ENCODE data around the gene CYREN. TPM values are rescaled to one million over a fixed set of nuclear protein-coding genes. Genes with fewer than 3 reads are reported as not detected.
"Not testable (repeated sequence)": the region's sequence is repeated elsewhere in the genome, so short reads cannot be mapped to it uniquely, and the experiment has no call there.

The CYREN gene
- total and polyA plus RNA-seq, 9 of the 15 experiments (the other 6 are each of a cell fraction or from before 2014, with no cell fraction given), result 13.9 to 108 (median 88.8) TPM

- H3K27ac ChIP-seq (ENCODE audit: extremely low read depth, low read depth, low read length); BruUV-seq (replicated peaks); in situ Hi-C loops (cut with MboI): not testable (repeated sequence)
Measured at GRCh38 chr7:135124631-135125030, 45.9 kb downstream of the CYREN start.

DNA sequence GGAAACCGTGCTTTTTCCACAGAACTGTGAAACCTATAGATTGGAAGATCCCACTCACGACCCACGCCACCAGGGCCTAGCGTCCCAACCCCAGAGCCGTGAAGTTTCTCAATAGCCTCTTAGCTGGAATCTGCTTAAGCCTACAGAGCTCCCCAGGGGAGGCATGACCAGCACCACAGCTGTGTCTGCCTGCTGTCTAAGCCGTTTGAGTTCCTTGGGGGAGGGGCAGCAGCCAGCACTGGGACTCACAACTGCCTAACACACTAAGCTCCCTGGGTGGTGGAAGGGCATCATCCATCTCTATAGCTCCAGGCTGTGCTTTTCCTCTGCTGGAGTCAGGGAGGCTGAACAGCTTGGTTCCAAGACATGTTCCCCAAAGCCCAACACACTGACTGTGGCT lies 48.6 kb downstream of the CYREN start:
- Histone ChIP-seq H3K9me3 (replicated peaks; ENCODE audit: control insufficient read depth, insufficient read depth, low read depth, low read length) (no peaks in the 10 kb centered on the region), H3K27ac (ENCODE audit: extremely low read depth, low read depth, low read length) (no peak overlapping the region), H3K4me3 (no peak overlapping the region), H4K20me1 (replicated peaks; ENCODE audit: control insufficient read depth, insufficient read depth, low read length) (no peaks in the 10 kb centered on the region), H3K79me2 (ENCODE audit: control insufficient read depth, insufficient read depth, low read length) (no peaks in the 10 kb centered on the region), H3K9me1 (ENCODE audit: control insufficient read depth, insufficient read depth, low read length) (no peaks in the 10 kb centered on the region), H3K36me3 (ENCODE audit: control insufficient read depth, insufficient read depth, low read length) (no peaks in the 10 kb centered on the region), H2AFZ (ENCODE audit: low read depth, low read length) (peak overlapping the region; percentile 16), H3K9ac (ENCODE audit: insufficient read depth in 1 of 2, low read depth in 2 of 2, low read length in 2 of 2) (no peak overlapping the region), H3K27me3 (ENCODE audit: control insufficient read depth in 2 of 2, insufficient read depth in 2 of 2, low read length in 2 of 2) (peaks cover 2 to 10% of the 10 kb centered on the region in 2 experiments; a peak in 1 of 5 replicates), H3K4me2 (ENCODE audit: insufficient read depth, low read length) (peak overlapping the region; percentile 6; the same call in 1 of the 2 replicates), H3K4me1 (replicated peaks in 1 of 2; ENCODE audit: control insufficient read depth in 2 of 2, insufficient read depth in 2 of 2, low read length in 2 of 2) (no peaks in the 10 kb centered on the region)
- TF ChIP-seq PTBP1 (IDR thresholded peaks at IDR 0.05; ENCODE audit: low read depth, low read length) (no peak), ZNF75A (CRISPR knock-in tag; IDR thresholded peaks at IDR 0.05) (no peak), CBX2 (IDR thresholded peaks at IDR 0.05; ENCODE audit: insufficient read depth, low read length, poor library complexity, severe bottlenecking) (no peak), SP2 (IDR thresholded peaks at IDR 0.05; ENCODE audit: extremely low read depth, low read depth, low read length, poor library complexity, severe bottlenecking) (no peak), PML (IDR thresholded peaks at IDR 0.05; ENCODE audit: low read length) (no peak)
- TF ChIP-seq, protein P1, sequence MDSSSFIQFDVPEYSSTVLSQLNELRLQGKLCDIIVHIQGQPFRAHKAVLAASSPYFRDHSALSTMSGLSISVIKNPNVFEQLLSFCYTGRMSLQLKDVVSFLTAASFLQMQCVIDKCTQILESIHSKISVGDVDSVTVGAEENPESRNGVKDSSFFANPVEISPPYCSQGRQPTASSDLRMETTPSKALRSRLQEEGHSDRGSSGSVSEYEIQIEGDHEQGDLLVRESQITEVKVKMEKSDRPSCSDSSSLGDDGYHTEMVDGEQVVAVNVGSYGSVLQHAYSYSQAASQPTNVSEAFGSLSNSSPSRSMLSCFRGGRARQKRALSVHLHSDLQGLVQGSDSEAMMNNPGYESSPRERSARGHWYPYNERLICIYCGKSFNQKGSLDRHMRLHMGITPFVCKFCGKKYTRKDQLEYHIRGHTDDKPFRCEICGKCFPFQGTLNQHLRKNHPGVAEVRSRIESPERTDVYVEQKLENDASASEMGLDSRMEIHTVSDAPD (CRISPR knock-in tag; IDR thresholded peaks at IDR 0.05), result no peak
- TF ChIP-seq, protein P2, sequence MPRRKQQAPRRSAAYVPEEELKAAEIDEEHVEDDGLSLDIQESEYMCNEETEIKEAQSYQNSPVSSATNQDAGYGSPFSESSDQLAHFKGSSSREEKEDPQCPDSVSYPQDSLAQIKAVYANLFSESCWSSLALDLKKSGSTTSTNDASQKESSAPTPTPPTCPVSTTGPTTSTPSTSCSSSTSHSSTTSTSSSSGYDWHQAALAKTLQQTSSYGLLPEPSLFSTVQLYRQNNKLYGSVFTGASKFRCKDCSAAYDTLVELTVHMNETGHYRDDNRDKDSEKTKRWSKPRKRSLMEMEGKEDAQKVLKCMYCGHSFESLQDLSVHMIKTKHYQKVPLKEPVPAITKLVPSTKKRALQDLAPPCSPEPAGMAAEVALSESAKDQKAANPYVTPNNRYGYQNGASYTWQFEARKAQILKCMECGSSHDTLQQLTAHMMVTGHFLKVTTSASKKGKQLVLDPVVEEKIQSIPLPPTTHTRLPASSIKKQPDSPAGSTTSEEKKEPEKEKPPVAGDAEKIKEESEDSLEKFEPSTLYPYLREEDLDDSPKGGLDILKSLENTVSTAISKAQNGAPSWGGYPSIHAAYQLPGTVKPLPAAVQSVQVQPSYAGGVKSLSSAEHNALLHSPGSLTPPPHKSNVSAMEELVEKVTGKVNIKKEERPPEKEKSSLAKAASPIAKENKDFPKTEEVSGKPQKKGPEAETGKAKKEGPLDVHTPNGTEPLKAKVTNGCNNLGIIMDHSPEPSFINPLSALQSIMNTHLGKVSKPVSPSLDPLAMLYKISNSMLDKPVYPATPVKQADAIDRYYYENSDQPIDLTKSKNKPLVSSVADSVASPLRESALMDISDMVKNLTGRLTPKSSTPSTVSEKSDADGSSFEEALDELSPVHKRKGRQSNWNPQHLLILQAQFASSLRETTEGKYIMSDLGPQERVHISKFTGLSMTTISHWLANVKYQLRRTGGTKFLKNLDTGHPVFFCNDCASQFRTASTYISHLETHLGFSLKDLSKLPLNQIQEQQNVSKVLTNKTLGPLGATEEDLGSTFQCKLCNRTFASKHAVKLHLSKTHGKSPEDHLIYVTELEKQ (CRISPR knock-in tag; IDR thresholded peaks at IDR 0.05), result no peak
- ATAC-seq (peak; percentile 82), FAIRE-seq (no peak), DNase-seq (ENCODE audit: extremely low read depth in 1 of 4, low spot score in 3 of 4) (peak in 1 of 4 experiments; percentile 6)
- POLR2A ChIA-PET, result no interaction called here
- intact Hi-C loops (cut with micrococcal nuclease) (no loop called here), in situ Hi-C loops (cut with MboI) (no loop called here)
- BruUV-seq (replicated peaks), result no TSS peak
- CTCF ChIA-PET (ENCODE audit: low intra/inter-chr PET ratio), result no interaction called here
- WGBS (ENCODE audit: insufficient coverage, low coverage, missing lambda C conversion rate), result 5% methylated on average over 6 of the region's 6 CpGs

More at GRCh38 chr7:135124631-135125030, 45.9 kb downstream of the CYREN start:
- ATAC-seq; H4K20me1 ChIP-seq (replicated peaks; ENCODE audit: control insufficient read depth, insufficient read depth, low read length); DNase-seq (ENCODE audit: extremely low read depth in 1 of 4, low spot score in 3 of 4); H3K4me2 ChIP-seq (ENCODE audit: insufficient read depth, low read length); H2AFZ ChIP-seq (ENCODE audit: low read depth, low read length); H3K4me3 ChIP-seq; intact Hi-C loops (cut with micrococcal nuclease); H3K79me2 ChIP-seq (ENCODE audit: control insufficient read depth, insufficient read depth, low read length); FAIRE-seq; H3K9ac ChIP-seq (ENCODE audit: insufficient read depth in 1 of 2, low read depth in 2 of 2, low read length in 2 of 2); H3K9me3 ChIP-seq (replicated peaks; ENCODE audit: control insufficient read depth, insufficient read depth, low read depth, low read length); H3K36me3 ChIP-seq (ENCODE audit: control insufficient read depth, insufficient read depth, low read length); H3K9me1 ChIP-seq (ENCODE audit: control insufficient read depth, insufficient read depth, low read length); H3K4me1 ChIP-seq (replicated peaks in 1 of 2; ENCODE audit: control insufficient read depth in 2 of 2, insufficient read depth in 2 of 2, low read length in 2 of 2): not testable (repeated sequence)
- H3K27me3 ChIP-seq (ENCODE audit: control insufficient read depth in 2 of 2, insufficient read depth in 2 of 2, low read length in 2 of 2), result peaks cover 2 to 10% of the 10 kb centered on the region in 2 experiments; a peak in 1 of 5 replicates
- ChIA-PET CTCF (ENCODE audit: low intra/inter-chr PET ratio) (interaction anchor here (0.6 kb wide), 1 partner anchor 50 kb away, joined by 3 read pairs; no protein-coding TSS in a partner anchor), POLR2A (interaction anchor here (0.6 kb wide), 1 partner anchor 139 kb away, joined by 3 read pairs; no protein-coding TSS in a partner anchor)
- 0% methylated on average over 3 of the region's 3 CpGs for WGBS (ENCODE audit: insufficient coverage, low coverage, missing lambda C conversion rate)
